AG09319 (cell line): ENCODE data around the gene LDHD.
A peak's percentile ranks its signal among the peaks of the same experiment; 100 is the strongest.

Experiments used
- DNase-seq: peaks from one replicate; pipeline ENCODE4 v3.0.0-alpha.2; 2010; ENCODE audit warnings: low read depth; ENCODE audit errors: extremely low read depth
- CTCF ChIP-seq: IDR thresholded peaks from 2 replicates; pipeline ENCODE4 v1.5.1; 2011; ENCODE audit warnings: low read depth, mild to moderate bottlenecking, inconsistent platforms, low read length, moderate library complexity

LDHD gene

GRCh38 chr16:75114179-75114945 lies 2.2 kb downstream of the LDHD start:
- DNase-seq = no peak
- no peak for TF ChIP-seq CTCF

- no peak for DNase-seq
- no peak for TF ChIP-seq CTCF
These were observed 2.9 kb downstream of the LDHD start for GRCh38 chr16:75113541-75114121.

GRCh38 chr16:75112734-75113491 lies 3.7 kb downstream of the LDHD start:
- no peak for DNase-seq

GRCh38 chr16:75111961-75112733 lies 4.4 kb downstream of the LDHD start:
- TF ChIP-seq CTCF = no peak
- DNase-seq = no peak

More at GRCh38 chr16:75112734-75113491, 3.7 kb downstream of the LDHD start:
- no peak for TF ChIP-seq CTCF

GRCh38 chr16:75111514-75111940 lies 5.1 kb downstream of the LDHD start:
- TF ChIP-seq CTCF = no peak
- DNase-seq = no peak

GRCh38 chr16:75110637-75111513 lies 5.7 kb downstream of the LDHD start:
- peak; percentile 89 for TF ChIP-seq CTCF

More at GRCh38 chr16:75110637-75111513, 5.7 kb downstream of the LDHD start:
- peak; percentile 70 for DNase-seq
